ENCODE measurements around the gene FOXP1. TPM values are rescaled to one million over a fixed set of nuclear protein-coding genes. Genes with fewer than 3 reads are reported as not detected.

Gene FOXP1
- total RNA-seq, 1 experiment from 2014 or later, result 75.3 TPM

DNA sequence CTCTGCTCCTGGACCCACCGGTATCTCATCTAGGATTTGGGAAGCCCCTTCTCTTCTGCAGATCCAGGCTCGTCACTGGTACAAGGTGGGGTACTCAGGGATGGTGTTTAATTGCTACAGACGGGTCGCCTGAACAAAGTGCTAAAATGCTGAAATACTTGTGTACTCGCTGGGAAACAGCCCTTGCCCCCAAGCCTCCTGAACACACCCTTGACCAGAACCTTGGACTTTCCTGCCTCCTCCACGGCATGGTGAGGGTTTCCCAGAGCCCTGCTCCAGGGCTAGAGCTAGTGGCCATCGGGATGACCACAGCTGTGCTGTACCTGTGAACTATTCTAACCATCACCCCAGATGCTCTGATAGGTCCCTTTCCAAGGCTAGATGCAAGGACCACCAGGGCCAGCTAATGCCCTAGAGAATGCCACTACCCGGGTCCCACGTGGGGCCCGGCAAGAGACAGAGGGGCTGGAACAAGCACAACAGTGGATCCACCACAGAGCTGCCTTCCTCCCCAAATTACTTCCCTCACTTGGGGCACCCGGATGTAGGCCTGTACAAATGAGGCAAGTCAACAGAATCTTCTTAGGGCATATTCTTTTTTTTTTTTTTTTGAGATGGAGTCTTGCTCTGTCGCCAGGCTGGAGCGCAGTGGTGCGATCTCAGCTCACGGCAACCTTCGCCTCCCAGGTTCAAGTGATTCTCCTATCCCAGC is 267.3 kb downstream of the FOXP1 start:
- H3K23me2 ChIP-seq (ENCODE audit: insufficient read length, low read depth, low read length, poor library complexity, severe bottlenecking), result no peaks in the 10 kb centered on the region
- WGBS (ENCODE audit: extremely low coverage, insufficient read length, low lambda C conversion rate), result no CpG with 5 or more reads among the region's 16 CpGs
- H3K79me2 ChIP-seq (ENCODE audit: insufficient read depth, low read length), result no peaks in the 10 kb centered on the region

More for the DNA sequence above, 267.3 kb downstream of the FOXP1 start:
- Histone ChIP-seq H3K23ac (ENCODE audit: insufficient read length, low read depth, low read length) (no peak overlapping the region), H2BK15ac (ENCODE audit: low read depth, low read length) (no peak overlapping the region), H2BK12ac (ENCODE audit: insufficient read length, low read depth, low read length) (no peak overlapping the region), H3K9ac (ENCODE audit: extremely low read depth, insufficient read length, low read length) (no peak overlapping the region), H2BK20ac (ENCODE audit: low read depth, low read length, poor library complexity, severe bottlenecking) (no peak overlapping the region), H3K27me3 (ENCODE audit: insufficient read depth, low read length) (no peaks in the 10 kb centered on the region; the same call in 1 of the 2 replicates), H3K4me1 (ENCODE audit: insufficient read depth, low read length) (no peaks in the 10 kb centered on the region), H3K4ac (ENCODE audit: low read depth, low read length) (no peak overlapping the region), H2AK5ac (ENCODE audit: insufficient read length, low read length) (no peak overlapping the region), H4K5ac (ENCODE audit: insufficient read length, low read depth, low read length) (no peak overlapping the region), H2BK120ac (ENCODE audit: low read depth, low read length, poor library complexity, severe bottlenecking) (no peak overlapping the region), H3K79me1 (ENCODE audit: insufficient read depth, low read depth, low read length, poor library complexity, severe bottlenecking) (no peaks in the 10 kb centered on the region), H4K91ac (ENCODE audit: insufficient read length, low read depth, low read length) (no peak overlapping the region), H3T11ph (ENCODE audit: low read length) (no peak overlapping the region), H2AFZ (ENCODE audit: low read length) (no peak overlapping the region), H4K8ac (replicated peaks; ENCODE audit: insufficient read length, low read depth, low read length) (no peak overlapping the region), H2BK5ac (ENCODE audit: insufficient read length, low read length) (no peak overlapping the region), H3K4me2 (ENCODE audit: insufficient read depth, insufficient read length, low read length) (no peak overlapping the region), H3K56ac (ENCODE audit: insufficient read length, low read depth, low read length) (no peak overlapping the region), H3K9me3 (ENCODE audit: control insufficient read depth, low read depth, low read length) (no peaks in the 10 kb centered on the region), H3K27ac (ENCODE audit: insufficient read length, low read depth, low read length) (no peak overlapping the region), H3K14ac (ENCODE audit: insufficient read depth, low read length) (no peak overlapping the region), H3K18ac (ENCODE audit: insufficient read length, low read depth, low read length) (no peak overlapping the region), H4K20me1 (ENCODE audit: control insufficient read depth, insufficient read depth, insufficient read length) (no peaks in the 10 kb centered on the region)
- Mint-ChIP-seq H3K9me3 (no peaks in the 10 kb centered on the region), H3K36me3 (ENCODE audit: insufficient read depth in 1 of 3, low read depth in 3 of 3) (no peaks in the 10 kb centered on the region), H3K4me1 (peaks cover 7 to 10% of the 10 kb centered on the region in 2 experiments), H3K27ac (peak overlapping the region in 2 of 3 experiments; percentile 20 to 88; a peak in 3 of 7 replicates), H3K4me3 (no peak overlapping the region), H3K27me3 (ENCODE audit: low read depth) (no peaks in the 10 kb centered on the region)
- DNase-seq, result no peak
- TF ChIP-seq, protein P1, sequence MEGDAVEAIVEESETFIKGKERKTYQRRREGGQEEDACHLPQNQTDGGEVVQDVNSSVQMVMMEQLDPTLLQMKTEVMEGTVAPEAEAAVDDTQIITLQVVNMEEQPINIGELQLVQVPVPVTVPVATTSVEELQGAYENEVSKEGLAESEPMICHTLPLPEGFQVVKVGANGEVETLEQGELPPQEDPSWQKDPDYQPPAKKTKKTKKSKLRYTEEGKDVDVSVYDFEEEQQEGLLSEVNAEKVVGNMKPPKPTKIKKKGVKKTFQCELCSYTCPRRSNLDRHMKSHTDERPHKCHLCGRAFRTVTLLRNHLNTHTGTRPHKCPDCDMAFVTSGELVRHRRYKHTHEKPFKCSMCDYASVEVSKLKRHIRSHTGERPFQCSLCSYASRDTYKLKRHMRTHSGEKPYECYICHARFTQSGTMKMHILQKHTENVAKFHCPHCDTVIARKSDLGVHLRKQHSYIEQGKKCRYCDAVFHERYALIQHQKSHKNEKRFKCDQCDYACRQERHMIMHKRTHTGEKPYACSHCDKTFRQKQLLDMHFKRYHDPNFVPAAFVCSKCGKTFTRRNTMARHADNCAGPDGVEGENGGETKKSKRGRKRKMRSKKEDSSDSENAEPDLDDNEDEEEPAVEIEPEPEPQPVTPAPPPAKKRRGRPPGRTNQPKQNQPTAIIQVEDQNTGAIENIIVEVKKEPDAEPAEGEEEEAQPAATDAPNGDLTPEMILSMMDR (conservative IDR thresholded peaks at IDR 0.05), result no peak

Measured in H9 (cell line).